Neural progenitor cell (in vitro differentiated cells): ENCODE results near the gene OSBPL8. TPM values are rescaled to one million over a fixed set of nuclear protein-coding genes. Genes with fewer than 3 reads are reported as not detected.
"Not testable (repeated sequence)": the region's sequence is repeated elsewhere in the genome, so short reads cannot be mapped to it uniquely, and the experiment has no call there.

Experiments used
- DNase-seq: peaks from one replicate; pipeline ENCODE4 v3.0.0-alpha.2; 2016; ENCODE audit warnings: low spot score
- H2AFZ ChIP-seq: fragments of 200-600 bp; sonication (generic); replicated peaks from 2 replicates; pipeline ENCODE4 v1.6.1; 2016; ENCODE audit warnings: antibody characterized with exemption
- H3F3A ChIP-seq: fragments of 200-600 bp; sonication (generic); 2 replicates; pipeline ENCODE4 v1.6.1; 2016; ENCODE audit warnings: antibody characterized with exemption, low read depth
- H3K27ac ChIP-seq: fragments of 200-600 bp; sonication (generic); 2 replicates; pipeline ENCODE4 v1.5.1; 2016; ENCODE audit warnings: mild to moderate bottlenecking
- H3K27me3 ChIP-seq: fragments of 200-600 bp; sonication (generic); 2 replicates; pipeline ENCODE4 v1.6.1; 2016; ENCODE audit warnings: mild to moderate bottlenecking, moderate library complexity
- H3K36me3 ChIP-seq: fragments of 200-600 bp; sonication (generic); 2 replicates; pipeline ENCODE4 v1.5.1; 2016
- H3K4me1 ChIP-seq: fragments of 200-600 bp; sonication (generic); 2 replicates; pipeline ENCODE4 v1.6.1; 2016; ENCODE audit warnings: mixed run types
- H3K4me2 ChIP-seq: fragments of 200-600 bp; sonication (generic); 2 replicates; pipeline ENCODE4 v1.6.1; 2016
- H3K4me3 ChIP-seq: fragments of 200-600 bp; sonication (generic); 2 replicates; pipeline ENCODE4 v1.5.1; 2016
- H3K79me2 ChIP-seq: fragments of 200-600 bp; sonication (generic); 2 replicates; pipeline ENCODE4 v1.6.1; 2016; ENCODE audit warnings: low read depth
- H3K9ac ChIP-seq: fragments of 200-600 bp; sonication (generic); 2 replicates; pipeline ENCODE4 v1.6.1; 2016
- H3K9me3 ChIP-seq: fragments of 200-600 bp; sonication (generic); 2 replicates; pipeline ENCODE4 v1.5.1; 2016; ENCODE audit warnings: low read depth
- H4K20me1 ChIP-seq: fragments of 200-600 bp; sonication (generic); 2 replicates; pipeline ENCODE4 v1.6.1; 2016; ENCODE audit warnings: low read depth
- H3K27ac Mint-ChIP-seq: 3 replicates; pipeline ENCODE4 v1.8.0; 2021; ENCODE audit warnings: mixed read lengths
- H3K27me3 Mint-ChIP-seq: 2 replicates; pipeline ENCODE4 v1.8.0; 2022; ENCODE audit warnings: low read depth, mild to moderate bottlenecking, inconsistent platforms, moderate library complexity, mixed read lengths; ENCODE audit not compliant: insufficient read depth
- H3K36me3 Mint-ChIP-seq: 3 replicates; pipeline ENCODE4 v1.8.0; 2021; ENCODE audit warnings: mixed read lengths
- H3K4me1 Mint-ChIP-seq: 3 replicates; pipeline ENCODE4 v1.8.0; 2021; ENCODE audit warnings: mixed read lengths
- H3K4me3 Mint-ChIP-seq: 3 replicates; pipeline ENCODE4 v1.8.0; 2021; ENCODE audit warnings: mild to moderate bottlenecking, moderate library complexity, mixed read lengths
- H3K9me3 Mint-ChIP-seq: 3 replicates; pipeline ENCODE4 v1.8.0; 2020; ENCODE audit warnings: mixed read lengths
- EZH2 ChIP-seq: fragments of 200-600 bp; sonication (generic); IDR thresholded peaks from 2 replicates; pipeline ENCODE4 v1.6.1; 2017; ENCODE audit warnings: antibody characterized with exemption, mild to moderate bottlenecking, moderate library complexity
- EZH2phosphoT487 ChIP-seq: fragments of 200-600 bp; sonication (generic); IDR thresholded peaks from 2 replicates; pipeline ENCODE4 v1.6.1; 2017; ENCODE audit warnings: antibody characterized with exemption
- total RNA-seq: library from RNA; depleted of rRNA; stranded (reverse); fragments of >200 nt; gene quantifications from 2 replicates; pipeline ENCODE4 v1.2.3, GENCODE V29; 2015; ENCODE audit warnings: low replicate concordance
- TF ChIP-seq, protein P1 (sequence below): fragments of 200-600 bp; sonication (generic); IDR thresholded peaks from 2 replicates; pipeline ENCODE4 v1.5.1; 2017; ENCODE audit warnings: antibody characterized with exemption, mild to moderate bottlenecking

Gene OSBPL8
- total RNA-seq, 1 donor from 2014 or later = 93.6 TPM

DNA sequence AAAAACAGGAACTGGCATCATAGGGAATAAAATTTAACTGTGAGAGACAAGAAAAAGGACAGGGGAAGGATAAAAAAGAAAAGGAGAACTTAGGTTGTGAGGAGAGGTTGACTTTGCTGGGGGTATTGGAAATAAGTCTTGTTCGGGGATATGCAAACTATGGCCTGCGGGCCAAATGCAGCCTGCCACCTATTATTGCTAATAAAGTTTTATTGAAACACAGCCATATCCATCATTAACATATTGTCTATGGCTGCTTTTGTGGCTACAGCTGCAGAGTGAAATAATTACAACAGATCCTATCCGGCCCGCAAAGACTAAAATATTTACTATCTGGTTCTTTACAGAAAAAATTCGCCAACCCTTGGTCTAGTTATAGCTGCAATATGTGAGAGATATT, 230.0 kb downstream of the OSBPL8 start:
- H3K4me2 ChIP-seq = no peak overlapping the region
- H3K36me3 ChIP-seq = no peaks in the 10 kb centered on the region
- no peaks in the 10 kb centered on the region for H3K79me2 ChIP-seq
- H3K9ac ChIP-seq = no peak overlapping the region
- H3K9me3 ChIP-seq = no peaks in the 10 kb centered on the region
- H3K9me3 Mint-ChIP-seq = peaks cover 12% of the 10 kb centered on the region
- no peaks in the 10 kb centered on the region for H3F3A ChIP-seq
- H3K27ac ChIP-seq = no peak overlapping the region
- H3K36me3 Mint-ChIP-seq = peaks cover 4% of the 10 kb centered on the region
- no peaks in the 10 kb centered on the region for H4K20me1 ChIP-seq
- no peak overlapping the region for H2AFZ ChIP-seq
- no peak for TF ChIP-seq EZH2
- TF ChIP-seq EZH2phosphoT487 = no peak
- TF ChIP-seq, protein P1, sequence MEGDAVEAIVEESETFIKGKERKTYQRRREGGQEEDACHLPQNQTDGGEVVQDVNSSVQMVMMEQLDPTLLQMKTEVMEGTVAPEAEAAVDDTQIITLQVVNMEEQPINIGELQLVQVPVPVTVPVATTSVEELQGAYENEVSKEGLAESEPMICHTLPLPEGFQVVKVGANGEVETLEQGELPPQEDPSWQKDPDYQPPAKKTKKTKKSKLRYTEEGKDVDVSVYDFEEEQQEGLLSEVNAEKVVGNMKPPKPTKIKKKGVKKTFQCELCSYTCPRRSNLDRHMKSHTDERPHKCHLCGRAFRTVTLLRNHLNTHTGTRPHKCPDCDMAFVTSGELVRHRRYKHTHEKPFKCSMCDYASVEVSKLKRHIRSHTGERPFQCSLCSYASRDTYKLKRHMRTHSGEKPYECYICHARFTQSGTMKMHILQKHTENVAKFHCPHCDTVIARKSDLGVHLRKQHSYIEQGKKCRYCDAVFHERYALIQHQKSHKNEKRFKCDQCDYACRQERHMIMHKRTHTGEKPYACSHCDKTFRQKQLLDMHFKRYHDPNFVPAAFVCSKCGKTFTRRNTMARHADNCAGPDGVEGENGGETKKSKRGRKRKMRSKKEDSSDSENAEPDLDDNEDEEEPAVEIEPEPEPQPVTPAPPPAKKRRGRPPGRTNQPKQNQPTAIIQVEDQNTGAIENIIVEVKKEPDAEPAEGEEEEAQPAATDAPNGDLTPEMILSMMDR = no peak
- H3K4me1 Mint-ChIP-seq = peaks cover 9% of the 10 kb centered on the region
- no peak overlapping the region for H3K4me3 Mint-ChIP-seq
- H3K27me3 ChIP-seq = no peaks in the 10 kb centered on the region
- peaks cover 10% of the 10 kb centered on the region for H3K27me3 Mint-ChIP-seq
- H3K4me1 ChIP-seq = no peaks in the 10 kb centered on the region
- no peak overlapping the region for H3K27ac Mint-ChIP-seq
- H3K4me3 ChIP-seq = no peak overlapping the region
- no peak for DNase-seq

DNA sequence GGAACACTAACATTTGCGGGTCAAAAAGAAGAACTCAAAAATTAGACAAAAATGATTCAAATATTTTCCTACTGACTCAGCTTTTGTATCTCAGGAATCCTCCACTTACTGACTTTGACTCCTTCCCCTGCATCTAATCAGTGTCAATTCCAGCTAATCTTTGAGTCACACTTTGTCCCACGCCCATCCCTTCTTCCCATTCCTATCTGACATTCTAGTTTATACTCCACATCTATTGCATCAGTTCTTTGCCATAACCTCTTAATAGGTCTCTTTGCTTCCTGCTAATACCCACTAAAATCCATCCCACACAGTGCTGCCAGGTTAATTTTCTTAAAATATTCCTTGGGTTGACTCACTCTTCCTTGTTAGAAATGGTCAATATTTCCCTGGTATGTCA, 230.4 kb downstream of the OSBPL8 start:
- peaks cover 12% of the 10 kb centered on the region for H3K9me3 Mint-ChIP-seq
- peaks cover 9% of the 10 kb centered on the region for H3K4me1 Mint-ChIP-seq
- Histone ChIP-seq H3K4me1 (no peaks in the 10 kb centered on the region), H3K36me3 (no peaks in the 10 kb centered on the region), H3K9ac (no peak overlapping the region), H3K79me2 (no peaks in the 10 kb centered on the region), H3K27me3 (no peaks in the 10 kb centered on the region), H2AFZ (no peak overlapping the region), H3K4me3 (no peak overlapping the region), H3K27ac (no peak overlapping the region), H3F3A (no peaks in the 10 kb centered on the region), H3K9me3 (no peaks in the 10 kb centered on the region), H4K20me1 (no peaks in the 10 kb centered on the region), H3K4me2 (no peak overlapping the region)
- H3K36me3 Mint-ChIP-seq = peaks cover 4% of the 10 kb centered on the region
- peaks cover 10% of the 10 kb centered on the region for H3K27me3 Mint-ChIP-seq
- TF ChIP-seq, protein P1 = no peak
- TF ChIP-seq EZH2 (no peak), EZH2phosphoT487 (no peak)
- H3K27ac Mint-ChIP-seq = no peak overlapping the region
- H3K4me3 Mint-ChIP-seq = no peak overlapping the region
- DNase-seq = no peak

DNA sequence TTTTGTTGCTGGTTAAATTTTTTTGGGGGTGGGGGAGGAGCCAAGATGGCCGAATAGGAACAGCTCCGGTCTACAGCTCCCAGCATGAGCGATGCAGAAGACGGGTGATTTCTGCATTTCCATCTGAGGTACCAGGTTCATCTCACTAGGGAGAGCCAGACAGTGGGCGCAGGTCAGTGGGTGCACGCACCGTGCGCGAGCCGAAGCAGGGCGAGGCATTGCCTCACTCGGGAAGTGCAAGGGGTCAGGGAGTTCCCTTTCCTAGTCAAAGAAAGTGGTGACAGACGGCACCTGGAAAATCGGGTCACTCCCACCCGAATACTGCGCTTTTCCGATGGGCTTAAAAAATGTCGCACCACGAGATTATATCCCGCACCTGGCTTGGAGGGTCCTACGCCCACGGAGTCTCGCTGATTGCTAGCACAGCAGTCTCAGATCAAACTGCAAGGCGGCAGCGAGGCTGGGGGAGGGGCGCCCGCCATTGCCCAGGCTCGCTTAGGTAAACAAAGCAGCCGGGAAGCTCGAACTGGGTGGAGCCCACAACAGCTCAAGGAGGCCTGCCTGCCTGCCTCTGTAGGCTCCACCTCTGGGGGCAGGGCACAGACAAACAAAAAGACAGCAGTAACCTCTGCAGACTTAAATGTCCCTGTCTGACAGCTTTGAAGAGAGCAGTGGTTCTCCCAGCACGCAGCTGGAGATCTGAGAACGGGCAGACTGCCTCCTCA, 239.8 kb downstream of the OSBPL8 start:
- Mint-ChIP-seq H3K4me3 (peak overlapping the region; percentile 64), H3K27ac (peak overlapping the region; percentile 54)
- H4K20me1 ChIP-seq, H3K9me3 Mint-ChIP-seq, H3K36me3 Mint-ChIP-seq, H3K36me3 ChIP-seq, H3K4me3 ChIP-seq, H3K27me3 ChIP-seq, H3F3A ChIP-seq, H3K4me1 ChIP-seq, H3K9ac ChIP-seq, H3K79me2 ChIP-seq, DNase-seq, H3K9me3 ChIP-seq, H3K27ac ChIP-seq, H3K27me3 Mint-ChIP-seq, H3K4me1 Mint-ChIP-seq: not testable (repeated sequence)
- Histone ChIP-seq H3K4me2 (peak overlapping the region; percentile 49), H2AFZ (peak overlapping the region; percentile 57)

DNA sequence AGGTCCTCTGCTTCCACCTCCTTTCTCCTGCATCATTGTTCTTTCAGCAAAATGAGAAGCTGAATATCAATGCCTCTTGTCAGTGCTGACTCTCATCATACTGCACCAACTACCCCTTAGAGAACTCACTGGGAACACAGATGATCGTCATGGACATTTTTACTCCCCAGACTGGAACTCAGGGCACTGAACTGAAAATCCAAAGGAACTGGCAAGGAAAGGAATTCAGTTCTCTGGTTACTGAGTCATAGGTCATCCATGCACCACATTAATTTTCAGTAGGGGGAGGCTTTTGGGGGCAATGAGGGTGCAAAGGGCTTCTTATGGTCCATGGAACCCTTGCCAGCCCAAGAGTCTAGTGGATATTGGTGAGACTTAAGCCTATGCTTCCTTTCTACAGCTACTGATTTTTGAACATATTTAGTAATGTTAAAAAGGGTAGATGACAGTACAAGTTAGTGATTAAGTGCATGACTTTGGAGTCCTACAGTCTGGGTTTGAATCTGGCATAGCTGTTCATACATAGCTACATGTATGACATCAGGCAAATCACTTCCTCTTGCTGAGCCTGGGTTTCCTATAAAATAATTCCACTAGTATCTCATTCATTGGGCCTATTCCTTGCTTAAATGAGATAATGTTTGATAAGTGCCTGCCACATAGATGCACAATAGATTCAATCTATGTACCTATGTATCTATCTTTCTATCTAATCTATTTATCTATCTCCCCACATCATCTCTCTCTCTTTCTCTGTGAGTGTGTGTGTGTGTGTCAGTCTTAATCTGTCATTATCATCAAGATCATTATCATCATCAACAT, 240.6 kb downstream of the OSBPL8 start:
- Histone ChIP-seq H3K36me3 (no peaks in the 10 kb centered on the region), H3K4me3 (no peak overlapping the region), H2AFZ (no peak overlapping the region), H3K79me2 (no peaks in the 10 kb centered on the region), H3K27me3 (no peaks in the 10 kb centered on the region), H3F3A (no peaks in the 10 kb centered on the region), H3K9ac (no peak overlapping the region), H4K20me1 (no peaks in the 10 kb centered on the region), H3K9me3 (no peaks in the 10 kb centered on the region), H3K4me2 (peak overlapping the region; percentile 49), H3K27ac (no peak overlapping the region), H3K4me1 (no peaks in the 10 kb centered on the region)
- Mint-ChIP-seq H3K4me1 (peaks cover 5% of the 10 kb centered on the region), H3K36me3 (no peaks in the 10 kb centered on the region), H3K27ac (peak overlapping the region; percentile 54), H3K27me3 (peaks cover 3% of the 10 kb centered on the region), H3K9me3 (peaks cover 8% of the 10 kb centered on the region), H3K4me3 (peak overlapping the region; percentile 64)
- TF ChIP-seq EZH2 = no peak
- no peak for TF ChIP-seq EZH2phosphoT487
- TF ChIP-seq, protein P1 = no peak
- no peak for DNase-seq
